PC-3 (cell line): Measurements from ENCODE around the gene FBXL13. TPM values are rescaled to one million over a fixed set of nuclear protein-coding genes. Genes with fewer than 3 reads are reported as not detected.

Experiments
- ATAC-seq: fragments of 200-7000 bp; cut with Tn5 transposase; 2 replicates; pipeline ENCODE4 v1.9.1; 2020; ENCODE audit warnings: mild to moderate bottlenecking, moderate library complexity
- BruUV-seq: library from RNA; stranded (reverse); fragments of 400-500 nt; replicated peaks from 2 replicates; lab custom pipeline; 2021; lab: Mats Ljungman, UMichigan
- CTCF ChIA-PET: fragments of 300-600 bp; sonication (Branson Sonifier 250); formaldehyde crosslinking; loops from one replicate; lab custom pipeline; 2022; ENCODE audit warnings: antibody characterized with exemption; lab: Charles Lee
- POLR2A ChIA-PET: fragments of 300-600 bp; sonication (Branson Sonifier 250); formaldehyde crosslinking; loops from one replicate; lab custom pipeline; 2022; ENCODE audit warnings: antibody characterized with exemption; ENCODE audit not compliant: unreplicated experiment; lab: Charles Lee
- DNase-seq: peaks from one replicate; pipeline ENCODE4 v3.0.0-alpha.2; 2015
- H2AFZ ChIP-seq: fragments of 300-600 bp; sonication (generic); 2 replicates; pipeline ENCODE4 v1.6.0; 2016; ENCODE audit warnings: antibody characterized with exemption, low read length
- H3F3A ChIP-seq: fragments of 300-600 bp; sonication (generic); one replicate; pipeline ENCODE4 v1.6.0; 2017; ENCODE audit warnings: antibody characterized with exemption, low read length, control low read depth, mild to moderate bottlenecking; ENCODE audit not compliant: unreplicated experiment
- H3K27ac ChIP-seq: fragments of 300-600 bp; sonication (generic); 2 replicates; pipeline ENCODE4 v1.5.1; 2016; ENCODE audit warnings: mild to moderate bottlenecking, low read length
- H3K27me3 ChIP-seq: fragments of 300-600 bp; sonication (generic); 2 replicates; pipeline ENCODE4 v1.6.1; 2016; ENCODE audit warnings: low read length, mixed read lengths
- H3K36me3 ChIP-seq: fragments of 300-600 bp; sonication (generic); 2 replicates; pipeline ENCODE4 v1.6.1; 2016; ENCODE audit warnings: low read depth, mixed run types, low read length, mixed read lengths
- H3K4me1 ChIP-seq: fragments of 300-600 bp; sonication (generic); 2 replicates; pipeline ENCODE4 v1.5.1; 2016; ENCODE audit warnings: low read length; ENCODE audit not compliant: insufficient read depth
- H3K4me2 ChIP-seq: fragments of 300-600 bp; sonication (generic); 2 replicates; pipeline ENCODE4 v1.6.0; 2016; ENCODE audit warnings: low read length
- H3K4me3 ChIP-seq: fragments of 300-600 bp; sonication (generic); 2 replicates; pipeline ENCODE4 v1.5.1; 2016; ENCODE audit warnings: mild to moderate bottlenecking, low read length, mixed read lengths
- H3K79me2 ChIP-seq: fragments of 300-600 bp; sonication (generic); 2 replicates; pipeline ENCODE4 v1.6.1; 2017; ENCODE audit warnings: low read length, mixed read lengths
- H3K9ac ChIP-seq: fragments of 300-600 bp; sonication (generic); 2 replicates; pipeline ENCODE4 v1.6.0; 2016; ENCODE audit warnings: mild to moderate bottlenecking, low read length
- H3K9me2 ChIP-seq: fragments of 300-600 bp; sonication (generic); replicated peaks from 2 replicates; pipeline ENCODE4 v1.6.1; 2016; ENCODE audit warnings: mixed run types, low read length, mixed read lengths
- H3K9me3 ChIP-seq: fragments of 300-600 bp; sonication (generic); 2 replicates; pipeline ENCODE4 v1.6.1; 2016; ENCODE audit warnings: low read length, mixed read lengths
- H4K20me1 ChIP-seq: fragments of 300-600 bp; sonication (generic); 2 replicates; pipeline ENCODE4 v1.6.1; 2016; ENCODE audit warnings: low read length, mixed read lengths
- CTCF ChIP-seq: fragments of 300-600 bp; sonication (generic); conservative IDR thresholded peaks from 2 replicates; pipeline ENCODE4 v1.5.1; 2017; ENCODE audit warnings: antibody characterized with exemption, low read depth, mild to moderate bottlenecking, low read length
- EZH2 ChIP-seq: fragments of 300-600 bp; sonication (generic); IDR thresholded peaks from one replicate; pipeline ENCODE4 v1.6.1; 2017; ENCODE audit warnings: antibody characterized with exemption, mild to moderate bottlenecking, low read length; ENCODE audit not compliant: unreplicated experiment
- EZH2phosphoT487 ChIP-seq: fragments of 300-600 bp; sonication (generic); IDR thresholded peaks from 2 replicates; pipeline ENCODE4 v1.6.1; 2018; ENCODE audit warnings: mild to moderate bottlenecking, antibody characterized with exemption, low read length, borderline replicate concordance
- intact Hi-C: fragments of 100-400 bp; cut with micrococcal nuclease; formaldehyde crosslinking; loops from 2 replicates; pipeline ENCODE4 v1.9.0; 2023
- total RNA-seq: library from RNA; depleted of rRNA; stranded (reverse); fragments of >200 nt; gene quantifications from 2 replicates; pipeline ENCODE4 v1.2.3, GENCODE V29; 2014

FBXL13 gene
- total RNA-seq, 1 experiment from 2014 or later: 1.1 TPM

DNA sequence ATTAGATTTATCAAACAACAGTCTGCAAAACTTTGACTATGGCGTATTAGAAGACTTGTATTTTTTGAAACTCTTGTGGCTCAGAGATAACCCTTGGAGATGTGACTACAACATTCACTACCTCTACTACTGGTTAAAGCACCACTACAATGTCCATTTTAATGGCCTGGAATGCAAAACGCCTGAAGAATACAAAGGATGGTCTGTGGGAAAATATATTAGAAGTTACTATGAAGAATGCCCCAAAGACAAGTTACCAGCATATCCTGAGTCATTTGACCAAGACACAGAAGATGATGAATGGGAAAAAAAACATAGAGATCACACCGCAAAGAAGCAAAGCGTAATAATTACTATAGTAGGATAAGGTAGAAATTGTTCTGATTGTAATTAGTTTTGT, 130.4 kb downstream of the FBXL13 start:
- Histone ChIP-seq H3K9me2 (no peaks in the 10 kb centered on the region), H3F3A (no peaks in the 10 kb centered on the region), H3K79me2 (no peaks in the 10 kb centered on the region), H3K27me3 (no peaks in the 10 kb centered on the region), H3K36me3 (no peaks in the 10 kb centered on the region), H3K27ac (no peak overlapping the region), H3K4me1 (no peaks in the 10 kb centered on the region), H3K9ac (no peak overlapping the region), H3K4me3 (no peak overlapping the region), H3K9me3 (no peaks in the 10 kb centered on the region), H2AFZ (no peak overlapping the region), H4K20me1 (no peaks in the 10 kb centered on the region), H3K4me2 (no peak overlapping the region)
- no TSS peak for BruUV-seq
- DNase-seq (no peak), ATAC-seq (no peak)
- ChIA-PET POLR2A (no interaction called here), CTCF (interaction anchor here (0.6 kb wide), 1 partner anchor 118 kb away, joined by 3 read pairs; no protein-coding TSS in a partner anchor)
- intact Hi-C loops: no loop called here
- TF ChIP-seq EZH2 (no peak), CTCF (no peak), EZH2phosphoT487 (no peak)

- Histone ChIP-seq H3K9me3 (no peaks in the 10 kb centered on the region), H3K4me1 (no peaks in the 10 kb centered on the region), H2AFZ (no peak overlapping the region), H3K27ac (no peak overlapping the region), H3K79me2 (no peaks in the 10 kb centered on the region), H3F3A (no peaks in the 10 kb centered on the region), H4K20me1 (no peaks in the 10 kb centered on the region), H3K9me2 (no peaks in the 10 kb centered on the region), H3K4me3 (no peak overlapping the region), H3K4me2 (no peak overlapping the region), H3K9ac (no peak overlapping the region), H3K27me3 (no peaks in the 10 kb centered on the region), H3K36me3 (no peaks in the 10 kb centered on the region)
- CTCF ChIA-PET: interaction anchor here (0.6 kb wide), 1 partner anchor 118 kb away, joined by 3 read pairs; no protein-coding TSS in a partner anchor
- POLR2A ChIA-PET: no interaction called here
- DNase-seq: no peak
- TF ChIP-seq EZH2 (no peak), EZH2phosphoT487 (no peak), CTCF (no peak)
- ATAC-seq: no peak
- no TSS peak for BruUV-seq
- intact Hi-C loops: no loop called here
These were observed 131.0 kb downstream of the FBXL13 start for GRCh38 chr7:102943423-102944169.

GRCh38 chr7:102942868-102943267, 131.7 kb downstream of the FBXL13 start:
- DNase-seq (no peak), ATAC-seq (no peak)
- CTCF ChIA-PET: no interaction called here
- POLR2A ChIA-PET: no interaction called here
- Histone ChIP-seq H3K9me3 (no peaks in the 10 kb centered on the region), H3F3A (no peaks in the 10 kb centered on the region), H3K4me2 (no peak overlapping the region), H3K79me2 (no peaks in the 10 kb centered on the region), H3K36me3 (no peaks in the 10 kb centered on the region), H3K4me3 (no peak overlapping the region), H3K9me2 (no peaks in the 10 kb centered on the region), H3K9ac (no peak overlapping the region), H3K27me3 (no peaks in the 10 kb centered on the region), H3K4me1 (no peaks in the 10 kb centered on the region), H3K27ac (no peak overlapping the region), H2AFZ (no peak overlapping the region), H4K20me1 (no peaks in the 10 kb centered on the region)
- TF ChIP-seq EZH2 (no peak), CTCF (no peak), EZH2phosphoT487 (no peak)
- no TSS peak for BruUV-seq
- intact Hi-C loops: no loop called here
